Fibroblast of lung (primary cell): ENCODE results near the gene ATOH1.

Experiments used
- CTCF ChIP-seq, 2 donors: IDR thresholded peaks in 1 of 2; conservative IDR thresholded peaks in 1 of 2; 1 replicate in 1 of 2; 2 replicates in 1 of 2; pipeline ENCODE4 v1.5.1; 2011 to 2012; ENCODE audit warnings: low read length in 2 of 2, control low read depth in 1 of 2, inconsistent platforms in 1 of 2, low read depth in 1 of 2, mild to moderate bottlenecking in 1 of 2
- EZH2 ChIP-seq: IDR thresholded peaks from 2 replicates; pipeline ENCODE4 v1.5.1; 2012; ENCODE audit warnings: low read length, control low read depth, mild to moderate bottlenecking; ENCODE audit errors: missing control alignments

DNA sequence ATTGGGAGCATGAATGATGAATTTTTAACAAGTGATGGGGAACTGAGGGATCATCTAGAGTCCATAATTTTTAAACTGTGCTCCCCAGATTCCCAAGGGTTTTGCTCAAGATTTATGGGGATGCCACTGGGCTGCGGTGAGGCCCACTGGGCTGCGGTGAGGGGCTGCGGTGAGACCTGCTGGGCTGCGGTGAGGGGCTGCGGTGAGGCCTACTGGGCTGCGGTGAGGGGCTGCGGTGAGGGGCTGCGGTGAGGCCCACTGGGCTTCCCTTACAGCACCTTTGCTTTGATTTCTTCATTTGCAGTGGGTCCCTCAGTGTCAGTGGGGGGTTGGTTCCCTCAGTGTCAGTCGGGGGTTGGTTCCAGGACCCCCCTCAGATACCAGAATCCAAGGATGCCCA is 47.4 kb upstream of the ATOH1 start:
- no peak for TF ChIP-seq CTCF (conservative IDR thresholded peaks at IDR 0.05 in 1 of 2, IDR thresholded peaks at IDR 0.05 in 1 of 2; ENCODE audit: low read depth in 1 of 2, low read length in 2 of 2)
- TF ChIP-seq EZH2 = no peak
